CD4-positive, alpha-beta T cell treated with Interleukin-1 beta for 1 hour (primary cell): ENCODE results near the gene RNF111.
A peak's percentile ranks its signal among the peaks of the same experiment; 100 is the strongest.

ENCODE experiments used
- DNase-seq, 2 donors: peaks; one replicate each; pipeline ENCODE4 v3.0.0-alpha.2; 2020 to 2022

The RNF111 gene

DNA sequence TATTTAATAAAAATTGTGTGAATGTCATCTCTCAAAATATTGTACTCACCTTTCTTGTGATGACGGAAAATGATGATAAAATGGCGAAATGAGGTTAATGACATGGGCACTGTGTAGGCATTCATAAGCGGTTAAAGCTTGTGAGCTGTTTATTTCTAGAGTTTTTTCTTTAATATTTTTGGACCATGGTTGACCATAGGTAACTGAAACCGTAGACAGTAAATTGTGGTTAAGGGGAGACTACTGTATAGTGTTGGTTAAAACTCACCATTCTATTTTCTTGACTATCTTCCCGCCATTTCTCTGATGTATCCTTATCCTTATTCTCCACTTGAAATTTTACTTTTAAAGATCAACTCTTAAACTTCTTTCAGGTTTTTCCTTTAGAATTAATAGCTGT, 14.5 kb downstream of the RNF111 start:
- no peak for DNase-seq

DNA sequence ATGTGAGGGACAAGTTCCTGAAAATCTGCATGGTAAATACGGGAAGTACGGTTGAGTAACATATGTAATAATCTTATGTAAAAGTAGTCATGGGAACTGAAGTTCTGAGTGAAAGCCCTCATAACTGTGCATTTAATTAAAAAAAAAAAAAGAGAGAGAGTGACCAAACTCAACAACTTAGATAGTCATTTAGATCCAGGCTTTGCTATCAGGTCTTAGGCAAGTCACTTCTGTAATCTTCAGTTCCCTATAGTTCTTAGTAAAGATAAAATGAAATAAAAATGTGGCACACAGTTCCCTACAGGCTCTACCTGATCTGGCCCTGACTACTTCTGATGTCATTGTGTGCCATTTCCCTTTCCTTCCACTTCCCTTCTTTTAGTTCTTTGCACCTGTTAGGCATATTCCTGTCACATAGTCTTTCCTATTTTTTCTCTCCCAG, 15.0 kb downstream of the RNF111 start:
- no peak for DNase-seq

DNA sequence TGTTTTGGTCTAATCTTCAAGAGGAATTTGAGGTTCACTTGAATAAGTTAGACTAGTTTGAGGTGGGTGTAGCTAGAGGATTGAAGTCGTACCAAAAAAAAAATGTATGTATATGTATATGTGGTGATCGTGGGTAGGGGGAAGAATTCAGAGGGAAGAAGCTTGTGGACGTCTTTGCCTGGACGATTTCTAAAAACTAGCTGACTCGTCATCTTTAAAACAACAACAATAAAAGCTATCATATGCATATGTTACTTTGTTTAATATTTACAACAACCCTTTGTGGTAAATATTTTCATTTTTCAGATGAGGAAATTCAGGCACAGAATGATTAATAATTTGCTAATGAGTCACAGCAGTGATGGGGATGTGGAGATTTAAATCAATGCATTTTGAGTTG, 18.1 kb downstream of the RNF111 start:
- DNase-seq: no peak

DNA sequence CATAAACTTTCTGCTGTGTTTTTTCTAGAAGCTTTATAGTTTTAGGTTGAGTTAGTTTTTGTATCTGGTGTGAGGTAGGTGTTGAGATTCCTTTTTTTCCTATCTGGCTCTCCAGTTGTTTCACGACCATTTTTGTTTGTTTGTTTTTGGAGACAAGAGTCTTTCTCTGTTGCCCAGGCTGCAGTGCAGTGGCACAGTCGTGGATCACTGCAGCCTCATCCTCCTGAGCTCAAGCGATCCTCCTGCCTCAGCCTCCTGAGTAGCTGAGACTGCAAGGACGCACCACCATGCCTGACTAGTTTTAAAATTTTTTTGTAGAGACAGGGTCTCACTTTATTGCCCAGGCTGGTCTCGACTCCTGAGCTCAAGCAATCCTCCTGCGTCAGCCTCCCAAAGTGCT, 20.6 kb downstream of the RNF111 start:
- DNase-seq: no peak

DNA sequence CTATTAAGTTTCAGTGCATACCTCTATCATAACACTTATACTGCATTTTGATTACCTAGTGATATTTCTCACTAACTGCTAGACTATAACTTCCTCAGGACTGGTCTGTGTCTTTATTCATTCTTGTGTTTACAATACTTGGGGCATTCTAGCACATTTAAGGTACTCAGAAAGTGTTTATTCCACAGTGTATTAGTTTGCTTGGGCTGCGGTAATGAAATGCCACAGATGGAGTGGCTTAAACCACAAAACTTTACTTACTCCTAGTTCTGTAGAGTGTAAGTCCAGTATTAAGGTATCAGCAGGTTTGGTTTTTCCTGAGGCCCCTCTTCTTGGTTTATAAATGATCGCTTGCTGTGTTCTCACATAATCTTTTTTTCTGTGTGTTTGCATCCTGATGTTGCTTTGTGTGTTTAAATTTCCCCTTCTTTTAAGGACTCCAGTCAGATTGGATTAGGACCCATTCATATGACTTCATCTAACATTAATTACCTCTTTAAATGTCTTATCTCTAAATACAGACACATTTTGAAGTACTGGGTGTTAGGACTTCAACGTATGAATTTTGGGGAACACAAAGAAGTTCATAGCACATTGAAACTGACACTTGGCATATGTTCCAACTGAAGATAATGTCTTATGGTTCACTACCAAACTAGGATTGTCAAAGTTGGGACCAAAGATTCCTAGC, 23.9 kb downstream of the RNF111 start:
- no peak for DNase-seq

DNA sequence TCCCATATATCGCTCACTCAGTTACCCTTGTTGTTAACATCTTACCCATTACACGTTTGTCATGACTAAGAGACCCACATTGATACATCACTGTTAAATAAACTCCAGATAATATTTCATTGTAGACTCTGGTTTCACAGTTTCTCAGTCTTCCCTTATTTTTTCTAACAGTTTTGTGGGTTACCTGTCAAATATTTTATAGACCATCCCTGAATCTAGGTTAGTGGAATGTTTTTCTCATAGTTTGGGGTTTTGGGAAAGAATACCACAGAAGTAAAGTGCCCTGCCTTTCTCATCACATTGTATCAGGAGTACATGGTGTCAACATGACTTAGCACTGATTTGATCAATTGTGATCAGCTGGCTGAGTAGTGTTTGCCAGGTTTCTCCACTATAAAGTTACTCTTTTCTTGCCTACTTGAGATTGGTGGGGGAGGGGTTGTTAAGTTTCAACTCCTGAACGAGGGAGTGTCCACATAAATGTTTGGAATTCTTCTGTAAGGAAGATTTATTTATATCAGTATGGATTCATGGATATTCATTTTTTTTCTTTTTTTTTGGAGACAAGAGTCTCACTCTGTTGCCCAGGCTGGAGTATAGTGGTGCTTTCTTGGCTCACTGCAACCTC, 25.9 kb downstream of the RNF111 start:
- DNase-seq: no peak

DNA sequence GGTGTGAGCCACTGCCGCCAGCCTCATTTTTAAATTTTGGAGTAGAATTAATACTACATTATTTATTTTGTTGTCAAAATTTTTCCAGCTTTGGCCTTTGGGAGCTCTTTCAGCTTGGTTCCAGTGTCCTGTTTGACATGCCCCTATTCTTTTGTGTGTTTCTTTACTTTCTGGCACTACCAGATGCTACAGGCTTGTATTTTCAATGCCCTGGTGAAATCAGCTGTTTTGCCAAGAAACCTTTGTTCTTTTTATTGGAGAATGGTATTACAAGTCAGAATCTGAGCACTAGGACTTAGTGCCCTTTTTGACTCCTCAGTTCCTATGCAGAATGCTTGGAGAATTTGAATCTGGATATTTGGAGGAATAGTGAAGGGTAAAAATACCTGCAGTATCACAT, 26.6 kb downstream of the RNF111 start:
- DNase-seq: no peak

DNA sequence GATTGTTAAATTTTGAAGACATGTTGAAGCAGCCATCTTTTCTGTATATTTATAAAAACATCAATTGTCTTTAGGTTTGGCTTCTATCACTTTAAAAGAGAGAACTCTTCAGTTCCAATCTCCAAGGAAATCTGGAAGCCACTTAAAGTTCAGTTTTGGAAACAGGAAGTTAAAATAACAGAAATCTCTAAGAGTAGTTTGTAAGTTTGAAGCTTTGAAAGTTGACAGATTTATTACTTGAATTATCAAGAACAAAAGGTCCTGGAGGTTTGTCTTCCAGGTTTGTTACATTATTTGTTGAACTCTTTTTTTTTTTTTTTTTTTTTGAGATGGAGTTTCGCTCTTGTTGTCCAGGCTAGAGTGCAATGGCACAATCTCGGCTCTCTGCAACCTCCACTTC, 30.0 kb downstream of the RNF111 start:
- no peak for DNase-seq

DNA sequence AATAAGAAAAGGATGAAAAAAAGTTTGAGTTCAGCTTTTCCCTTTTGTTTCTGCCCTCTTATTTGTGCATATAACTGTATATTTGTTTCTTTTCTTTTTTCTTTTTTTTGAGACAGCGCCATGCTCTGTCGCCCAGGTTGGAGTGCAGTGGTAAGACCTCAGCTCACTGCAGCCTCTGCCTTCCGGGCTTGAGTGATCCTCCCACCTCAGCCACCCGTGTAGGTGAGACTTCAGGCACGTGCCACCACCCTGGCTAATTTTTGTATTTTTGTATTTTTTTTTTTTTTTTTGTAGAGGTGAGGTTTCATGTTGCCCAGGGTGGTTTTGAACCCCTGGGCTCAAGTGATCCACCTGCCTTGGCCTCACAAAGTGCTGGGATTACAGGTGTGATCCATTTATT, 31.4 kb downstream of the RNF111 start:
- no peak for DNase-seq

DNA sequence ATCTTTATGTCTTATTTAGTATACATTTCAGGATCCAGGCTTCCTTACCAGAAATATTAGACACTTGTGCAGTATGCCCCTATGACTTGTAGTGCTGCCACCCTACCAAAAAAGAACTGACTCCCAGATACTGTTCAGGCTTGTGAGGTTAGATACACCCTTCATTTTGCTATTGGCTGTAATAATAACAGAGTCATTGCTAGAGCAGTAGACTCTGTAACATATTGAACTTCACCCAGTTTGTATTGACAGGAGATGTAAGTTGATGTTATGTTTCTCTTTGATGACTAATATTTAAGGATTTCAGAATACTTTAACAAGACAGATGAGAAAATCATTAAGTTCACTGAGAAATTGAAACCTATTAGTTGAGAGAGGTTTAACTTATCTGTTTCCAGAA, 32.9 kb downstream of the RNF111 start:
- DNase-seq: no peak

DNA sequence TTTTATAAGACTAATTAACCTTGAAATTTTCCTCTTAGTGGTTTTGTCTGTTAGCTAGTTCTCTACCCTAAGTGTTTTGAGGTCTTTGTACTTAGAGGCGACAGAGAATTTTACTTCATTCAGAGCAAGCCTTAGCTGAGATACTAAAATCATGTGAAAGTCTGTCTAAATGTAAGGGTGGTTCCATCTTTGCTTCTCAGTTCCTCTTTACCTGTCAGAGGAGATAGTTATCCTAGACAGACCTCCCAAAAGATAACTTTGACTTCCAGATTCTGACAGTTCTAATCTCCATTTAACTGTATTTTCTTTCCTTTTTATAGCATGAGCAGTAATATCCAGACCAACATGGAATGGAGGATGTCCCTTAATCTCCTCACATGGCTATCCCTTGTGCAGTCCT, 34.7 kb downstream of the RNF111 start:
- no peak for DNase-seq

DNA sequence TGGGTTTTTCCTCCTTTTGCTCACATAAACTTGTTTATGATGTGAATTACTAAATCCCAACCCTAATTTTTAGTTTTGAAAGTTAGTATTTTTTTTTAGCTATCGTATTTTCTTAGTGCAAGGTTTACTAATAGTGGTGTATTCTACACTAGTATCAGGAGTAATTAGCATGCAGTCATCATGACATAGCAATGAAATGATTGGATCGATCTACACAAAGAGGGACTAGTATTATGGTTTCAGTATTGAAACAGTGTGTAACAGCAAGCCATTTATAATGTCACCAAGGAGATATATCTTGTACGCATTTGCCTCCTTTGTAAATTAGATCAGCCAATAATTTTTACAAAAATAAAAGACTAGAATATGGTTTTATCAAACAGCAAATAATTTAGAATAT, 38.7 kb downstream of the RNF111 start:
- DNase-seq: no peak

DNA sequence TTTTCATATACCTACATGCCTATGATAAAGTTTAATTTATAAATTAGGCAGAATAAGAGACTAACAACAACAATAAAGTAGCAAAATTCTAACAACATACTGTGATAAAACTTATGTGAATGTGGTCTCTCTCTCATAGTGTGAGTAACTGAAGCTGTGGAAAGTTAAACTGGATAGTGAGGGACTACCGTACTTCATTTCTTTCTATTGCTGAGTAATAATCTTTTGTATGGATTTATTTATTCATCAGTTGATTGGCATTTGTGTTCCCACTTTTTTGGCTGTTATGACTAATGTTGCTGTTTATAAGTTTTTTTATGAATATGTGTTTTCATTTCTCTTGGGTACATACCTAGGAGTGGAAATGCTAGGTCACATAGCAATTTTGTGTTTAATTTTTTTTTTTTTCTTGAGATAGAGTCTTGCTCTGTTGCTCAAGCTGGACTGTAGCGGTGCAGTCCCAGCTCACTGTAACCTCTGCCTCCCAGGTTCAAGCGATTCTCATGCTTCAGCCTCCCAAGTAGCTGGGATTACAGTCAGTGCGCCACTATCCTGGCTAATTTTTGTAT, 41.0 kb downstream of the RNF111 start:
- no peak for DNase-seq

DNA sequence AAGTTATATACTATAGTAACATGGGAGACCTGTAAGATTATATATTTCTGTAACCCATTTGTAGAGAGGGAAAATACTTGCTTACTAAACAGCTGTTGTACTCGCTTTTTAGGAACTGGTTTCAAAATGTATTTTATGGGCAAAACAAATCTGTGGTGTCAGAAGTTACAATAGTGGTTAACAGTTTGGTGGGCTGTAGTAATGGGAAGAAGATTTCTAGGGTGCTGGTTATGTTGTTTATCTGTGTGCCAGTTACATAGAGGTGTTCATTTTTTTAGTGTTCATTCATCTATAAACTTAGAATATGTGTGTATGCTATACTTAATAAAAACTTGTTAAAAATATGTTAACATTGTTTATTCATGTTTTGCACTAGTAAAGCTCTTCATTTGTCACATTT, 42.1 kb downstream of the RNF111 start:
- DNase-seq: no peak

DNA sequence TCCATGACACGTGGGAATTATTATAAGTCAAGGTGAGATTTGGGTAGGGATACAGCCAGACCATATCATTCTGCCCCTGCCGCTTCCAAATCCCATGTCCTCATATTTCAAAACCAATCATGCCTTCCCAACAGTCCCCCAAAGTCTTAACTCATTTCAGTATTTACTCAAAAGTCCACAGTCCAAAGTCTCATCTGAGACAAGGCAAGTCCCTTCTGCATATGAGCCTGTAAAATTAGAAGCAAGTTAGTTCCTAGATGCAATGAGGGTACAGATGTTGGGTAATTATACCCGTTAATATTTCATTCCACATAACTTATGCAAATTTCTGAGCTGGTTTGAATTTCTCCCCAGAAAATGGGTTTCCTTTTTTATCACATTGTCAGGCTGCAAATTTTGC, 47.7 kb downstream of the RNF111 start:
- DNase-seq: no peak

DNA sequence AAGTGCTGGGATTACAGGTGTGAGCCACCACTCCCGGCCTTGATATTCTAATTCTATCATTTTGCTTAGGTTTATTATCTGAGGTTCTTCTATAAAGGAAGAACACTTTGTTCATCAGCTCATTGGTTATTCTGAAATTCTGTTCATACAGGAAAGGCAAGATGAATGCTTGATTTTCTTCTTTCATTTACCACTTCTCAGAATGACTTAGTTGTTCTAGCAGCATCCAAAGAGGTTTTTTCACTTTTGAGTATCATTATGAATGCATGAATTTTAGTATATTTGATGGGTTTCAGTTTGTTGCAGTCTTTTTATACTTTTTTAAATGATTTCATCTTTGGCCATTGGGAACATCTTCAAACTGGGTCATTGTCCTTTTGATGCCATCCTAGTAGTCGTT, 51.8 kb downstream of the RNF111 start:
- no peak for DNase-seq

DNA sequence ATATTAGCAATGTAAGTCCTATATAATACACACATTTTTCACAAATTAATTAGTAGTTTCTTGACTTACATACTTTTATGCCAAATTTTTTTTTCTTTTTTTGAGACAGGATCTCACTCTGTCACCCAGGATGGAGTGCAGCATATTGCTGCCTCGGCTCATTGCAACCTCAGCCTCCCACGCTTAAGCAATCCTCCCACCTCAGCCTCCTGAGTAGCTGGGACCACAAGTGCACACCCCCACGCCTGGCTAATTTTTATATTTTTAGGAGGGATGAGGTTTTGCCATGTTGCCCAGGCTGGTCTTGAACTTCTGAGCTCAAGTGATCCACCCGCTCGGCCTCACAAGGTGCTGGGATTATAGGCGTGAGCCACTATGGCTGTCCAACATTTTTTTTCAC, 54.6 kb downstream of the RNF111 start:
- no peak for DNase-seq

DNA sequence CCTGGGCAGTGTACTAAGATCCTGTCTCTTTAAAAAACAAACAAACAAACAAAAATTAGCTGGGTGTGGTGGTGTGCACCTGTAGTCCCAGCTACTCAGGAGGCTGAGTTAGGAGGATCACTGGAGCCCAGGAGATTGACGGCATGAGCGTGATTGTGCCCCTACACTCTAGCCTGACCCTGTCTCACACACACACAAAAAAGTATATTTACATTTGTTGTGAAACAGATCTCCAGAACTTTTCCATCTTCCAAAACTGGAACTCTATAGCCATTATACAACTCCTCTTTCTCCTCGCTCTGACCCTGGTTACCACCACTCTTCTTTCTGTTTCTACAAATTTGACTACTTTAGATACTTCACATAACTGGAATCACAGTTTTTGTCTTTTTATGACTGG, 61.4 kb downstream of the RNF111 start:
- DNase-seq: no peak

DNA sequence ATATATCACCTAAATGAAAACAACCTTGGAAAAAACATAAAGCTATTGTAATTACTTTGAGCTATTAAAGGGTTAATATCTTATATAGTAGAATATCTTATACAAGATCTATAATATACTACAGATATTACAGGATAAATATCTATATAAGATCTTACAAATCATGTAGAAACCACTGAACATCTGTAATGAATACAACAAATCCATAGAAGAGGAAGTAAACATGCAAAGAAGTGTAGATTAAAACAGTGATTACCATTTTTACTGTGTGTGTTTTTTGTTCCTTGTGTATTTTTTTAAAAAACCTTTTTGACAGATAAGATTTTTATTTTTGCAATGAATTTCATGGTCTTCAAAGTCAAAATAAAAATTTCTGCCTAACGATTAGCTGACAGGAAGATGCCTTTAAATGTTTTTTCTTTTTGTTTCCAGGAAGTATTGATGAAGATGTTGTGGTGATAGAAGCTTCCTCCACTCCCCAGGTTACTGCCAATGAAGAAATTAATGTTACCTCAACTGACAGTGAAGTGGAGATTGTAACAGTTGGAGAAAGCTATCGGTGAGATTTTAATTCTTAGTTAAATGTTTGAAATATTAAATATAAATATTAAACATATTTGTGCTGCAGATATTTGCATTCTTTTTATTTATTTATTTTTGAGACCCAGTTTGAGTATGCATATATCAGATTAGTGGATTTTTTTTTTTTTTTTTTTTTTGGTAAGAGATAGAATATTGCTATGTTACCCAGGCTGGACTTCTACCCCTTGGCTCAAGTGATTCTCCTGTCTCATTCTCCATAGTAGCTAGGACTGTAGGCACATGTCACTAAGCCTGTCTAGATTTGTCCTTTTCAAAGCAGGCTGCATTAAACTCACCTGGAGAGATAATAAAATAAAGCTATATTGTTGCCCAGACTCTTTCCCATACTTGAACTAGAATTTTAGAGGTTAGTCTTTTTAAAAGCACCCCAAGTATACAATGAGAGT, 64.7 kb downstream of the RNF111 start:
- DNase-seq: peak in 1 of 2 donors; percentile 1

DNA sequence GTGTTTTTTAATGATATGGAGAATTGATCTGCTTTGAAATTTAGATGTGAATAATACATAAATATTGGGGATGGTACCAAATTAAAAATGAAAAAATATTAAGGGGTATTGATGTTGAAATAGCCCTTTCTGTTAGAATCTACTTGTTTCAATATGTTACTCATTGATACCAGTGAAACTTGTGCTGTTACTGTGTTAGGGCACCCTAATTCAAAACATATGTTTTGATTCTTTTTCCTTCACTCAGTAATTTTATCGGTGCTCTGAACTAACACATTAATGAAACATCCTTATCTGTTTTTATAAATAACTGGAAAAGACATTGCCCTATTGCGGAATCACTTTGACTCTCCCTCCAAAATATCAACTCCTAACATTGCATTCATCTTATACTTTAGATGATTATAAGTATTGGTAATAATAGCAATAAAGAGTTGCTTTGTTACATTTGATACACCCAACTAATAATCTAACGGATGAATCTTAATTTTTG, 65.5 kb downstream of the RNF111 start:
- no peak for DNase-seq

DNA sequence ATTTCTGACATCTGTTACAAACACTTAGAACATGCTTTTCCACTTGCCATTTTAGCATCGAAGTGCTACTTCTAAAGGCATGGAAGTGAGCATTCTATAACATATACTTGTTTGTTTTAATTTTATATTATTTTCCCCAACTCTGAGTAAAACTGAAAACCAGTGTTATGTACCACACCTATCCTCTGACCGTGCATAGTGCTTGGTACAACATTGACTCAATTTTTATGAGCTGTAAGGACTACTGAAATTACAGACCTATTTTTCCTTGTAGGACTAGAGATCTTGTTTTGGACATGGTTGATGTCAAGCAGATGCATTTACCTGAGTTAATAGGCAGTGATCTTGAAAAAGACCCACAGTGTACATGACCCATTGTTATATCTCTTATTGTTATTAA, 66.0 kb downstream of the RNF111 start:
- no peak for DNase-seq

DNA sequence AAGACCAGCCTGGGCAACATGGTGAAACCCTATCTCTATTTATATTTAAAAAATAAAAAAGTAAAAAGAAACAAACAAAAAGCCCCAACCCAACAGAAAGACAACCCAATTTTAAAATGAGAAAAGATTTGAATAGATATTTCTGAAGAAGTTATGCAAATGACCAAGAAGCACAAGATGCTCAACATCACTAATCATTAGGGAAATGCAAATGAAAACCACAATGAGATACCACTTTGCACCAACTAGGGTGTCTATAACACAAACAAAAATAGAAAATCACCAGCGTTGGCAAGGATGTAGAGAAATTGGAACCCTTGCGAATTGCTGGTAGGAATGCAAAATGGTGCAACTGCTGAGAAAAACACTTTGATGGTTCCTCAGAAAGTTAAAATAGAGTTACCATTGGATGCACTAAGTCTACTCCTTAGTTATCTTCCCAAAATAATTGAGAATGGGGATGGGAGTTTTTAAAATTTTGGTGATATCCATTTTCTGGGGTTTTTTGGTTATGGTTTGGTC, 71.7 kb downstream of the RNF111 start:
- no peak for DNase-seq

DNA sequence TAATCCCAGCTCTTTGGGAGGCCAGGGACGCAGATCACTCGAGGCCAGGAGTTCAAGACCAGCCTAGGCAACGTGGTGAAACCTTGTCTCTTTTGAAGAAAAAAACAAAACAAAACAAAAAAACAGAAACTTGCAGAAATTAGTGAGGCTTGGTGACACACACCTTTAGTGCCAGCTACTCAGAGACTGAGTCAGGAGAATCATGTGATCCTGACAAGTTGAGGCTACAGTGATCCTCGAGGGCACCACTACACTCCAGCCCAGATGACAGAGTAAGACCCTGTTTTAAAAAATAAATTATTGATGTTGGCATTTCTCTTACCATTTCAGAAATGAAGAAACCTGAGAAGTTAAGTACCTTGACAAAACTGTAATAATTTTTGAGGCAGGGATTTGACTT, 72.9 kb downstream of the RNF111 start:
- DNase-seq: no peak
